ENCODE measurements around the gene SGF29. TPM values are rescaled to one million over a fixed set of nuclear protein-coding genes. Genes with fewer than 3 reads are reported as not detected.

The SGF29 gene
- total and polyA plus RNA-seq, 2 of the 8 experiments (the other 6 are each of a cell fraction or from before 2014, with no cell fraction given), result 3.1 to 22.7 TPM

DNA sequence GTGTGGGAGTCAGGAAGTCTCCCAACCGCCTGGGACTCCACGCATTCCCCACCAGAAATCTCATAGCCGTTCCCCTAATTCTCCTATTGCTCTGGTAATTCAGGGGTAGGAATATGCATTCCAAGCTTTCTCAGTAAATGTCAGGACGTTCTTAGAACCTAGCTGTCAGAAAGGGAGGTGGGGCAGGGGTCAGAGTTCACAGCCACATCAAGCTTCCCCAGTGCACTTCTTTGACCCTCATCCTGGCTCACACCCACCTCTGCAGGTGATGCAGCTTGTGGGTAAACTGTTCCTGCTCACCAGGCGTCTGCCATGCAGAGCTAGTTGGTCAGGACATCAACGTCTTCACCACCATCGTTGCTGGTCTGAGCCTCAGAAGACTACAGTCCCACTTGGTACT is 33.0 kb upstream of the SGF29 start:
- CTCF ChIA-PET (ENCODE audit: partially characterized antibody), result interaction anchor here (0.6 kb wide), 1 partner anchor 243 kb away, joined by 3 read pairs; no protein-coding TSS in a partner anchor
- H3K9ac ChIP-seq (replicated peaks in 1 of 4; ENCODE audit: extremely low read depth in 1 of 4, low read depth in 3 of 4, low read length in 3 of 4), result no peak overlapping the region
- H3K23ac ChIP-seq (ENCODE audit: insufficient read length), result no peak overlapping the region
- H4K8ac ChIP-seq (ENCODE audit: extremely low read depth, insufficient read depth, low read length), result no peak overlapping the region
- H2AFZ ChIP-seq (ENCODE audit: low read length), result no peak overlapping the region
- H2BK12ac ChIP-seq (ENCODE audit: low read depth, low read length), result no peak overlapping the region
- H2BK15ac ChIP-seq (ENCODE audit: low read length), result no peak overlapping the region
- no peaks in the 10 kb centered on the region for H3K27me3 ChIP-seq (replicated peaks in 1 of 4; ENCODE audit: control insufficient read depth in 3 of 4, extremely low read depth in 1 of 4, insufficient read depth in 3 of 4, low read length in 3 of 4)
- no peak overlapping the region for H3K14ac ChIP-seq (ENCODE audit: insufficient read length)
- no peaks in the 10 kb centered on the region for H3K23me2 ChIP-seq (ENCODE audit: low read depth, low read length)
- H3K79me2 ChIP-seq (ENCODE audit: control insufficient read depth in 1 of 2, insufficient read depth in 2 of 2, low read length in 2 of 2), result no peaks in the 10 kb centered on the region
- H2BK20ac ChIP-seq (ENCODE audit: low read length), result no peak overlapping the region
- H3K4ac ChIP-seq (replicated peaks; ENCODE audit: insufficient read length, low read depth, low read length), result no peak overlapping the region
- H3K4me2 ChIP-seq (ENCODE audit: insufficient read depth in 1 of 2, low read depth in 2 of 2, low read length in 2 of 2), result no peak overlapping the region
- no peaks in the 10 kb centered on the region for H3K9me3 ChIP-seq (ENCODE audit: insufficient read depth in 2 of 2, low read depth in 1 of 2, low read length in 1 of 2)
- H4K20me1 ChIP-seq (replicated peaks in 1 of 2; ENCODE audit: control insufficient read depth in 1 of 2, insufficient read depth in 2 of 2, low read length in 2 of 2), result no peaks in the 10 kb centered on the region
- no peak overlapping the region for H4K91ac ChIP-seq (replicated peaks; ENCODE audit: insufficient read length, low read length)
- no peak for TF ChIP-seq RAD21 (IDR thresholded peaks at IDR 0.05 in 1 of 2, conservative IDR thresholded peaks at IDR 0.05 in 1 of 2; ENCODE audit: low read depth in 2 of 2, low read length in 2 of 2)
- no peak for TF ChIP-seq CREB1 (IDR thresholded peaks at IDR 0.05)
- TF ChIP-seq JUN (IDR thresholded peaks at IDR 0.05; ENCODE audit: low read depth, low read length), result no peak
- no peak for TF ChIP-seq BRCA1 (IDR thresholded peaks at IDR 0.05; ENCODE audit: low read depth, low read length)
- no peak for TF ChIP-seq TAF7 (optimal IDR thresholded peaks at IDR 0.05; ENCODE audit: borderline replicate concordance, low read depth, low read length)
- no peak for TF ChIP-seq JUND (IDR thresholded peaks at IDR 0.05; ENCODE audit: low read length)
- no peak for TF ChIP-seq YY1 (IDR thresholded peaks at IDR 0.05; ENCODE audit: low read depth, low read length)
- no peak for TF ChIP-seq TEAD4 (IDR thresholded peaks at IDR 0.05; ENCODE audit: low read depth, low read length)
- no peak for TF ChIP-seq CHD2 (IDR thresholded peaks at IDR 0.05; ENCODE audit: low read length)
- TF ChIP-seq CHD1 (IDR thresholded peaks at IDR 0.05; ENCODE audit: low read depth, low read length), result no peak
- TF ChIP-seq HDAC2 (IDR thresholded peaks at IDR 0.05; ENCODE audit: borderline replicate concordance in 1 of 2, low read depth in 2 of 2, low read length in 2 of 2), result no peak
- no peak for TF ChIP-seq POU5F1 (IDR thresholded peaks at IDR 0.05; ENCODE audit: low read depth, low read length)
- no peak for TF ChIP-seq TBP (IDR thresholded peaks at IDR 0.05; ENCODE audit: low read depth, low read length)
- TF ChIP-seq HDAC6 (IDR thresholded peaks at IDR 0.05; ENCODE audit: low read depth, low read length), result no peak
- no peak for TF ChIP-seq SP2 (IDR thresholded peaks at IDR 0.05; ENCODE audit: low read length)
- TF ChIP-seq KDM5A (IDR thresholded peaks at IDR 0.05; ENCODE audit: low read length), result no peak
- WGBS, 2 experiments (ENCODE audit: extremely low coverage in 1 of 2, insufficient coverage in 1 of 2, insufficient read length in 1 of 2, insufficient replicate concordance in 2 of 2, low coverage in 1 of 2, low lambda C conversion rate in 2 of 2, missing lambda C conversion rate in 1 of 2), result 83% methylated on average over 7 of the region's 7 CpGs; no CpG with 5 or more reads in 1 of the 2 experiments
- H3K79me1 ChIP-seq (ENCODE audit: low read depth, low read length), result no peaks in the 10 kb centered on the region
- no peak overlapping the region for H3K4me3 ChIP-seq (ENCODE audit: extremely low read depth in 1 of 4, insufficient read depth in 2 of 4, low read depth in 3 of 4, low read length in 4 of 4)
- H2BK5ac ChIP-seq (ENCODE audit: low read depth, low read length), result no peak overlapping the region
- H4K5ac ChIP-seq (ENCODE audit: insufficient read length, low read depth, low read length), result no peak overlapping the region
- no peaks in the 10 kb centered on the region for H3K4me1 ChIP-seq (replicated peaks in 1 of 4; ENCODE audit: control insufficient read depth in 3 of 4, insufficient read depth in 4 of 4, low read length in 3 of 4)
- no peak overlapping the region for H2AK5ac ChIP-seq (ENCODE audit: low read depth, low read length)
- H3K36me3 ChIP-seq (ENCODE audit: control insufficient read depth in 2 of 4, insufficient read depth in 4 of 4, low read length in 3 of 4), result no peaks in the 10 kb centered on the region
- H2BK120ac ChIP-seq (replicated peaks; ENCODE audit: low read depth, low read length), result no peak overlapping the region
- FAIRE-seq (no peak), DNase-seq (ENCODE audit: low read depth in 1 of 2, low spot score in 2 of 2) (no peak)
- no peak overlapping the region for H3K18ac ChIP-seq (ENCODE audit: extremely low read depth, low read length)
- no peak overlapping the region for H3K27ac ChIP-seq (ENCODE audit: low read depth, low read length)
- POLR2A ChIA-PET (ENCODE audit: partially characterized antibody), result no interaction called here
- H3K56ac ChIP-seq (replicated peaks; ENCODE audit: insufficient read length, low read depth, low read length), result no peak overlapping the region

All from H1 (cell line).